ENCODE data around the gene IZUMO1.

IZUMO1 gene

GRCh38 chr19:48756686-48757085 is 10.0 kb upstream of the IZUMO1 start:
- no peak for DNase-seq

- DNase-seq, result no peak
Measured at GRCh38 chr19:48756212-48756611, 9.5 kb upstream of the IZUMO1 start.

GRCh38 chr19:48755787-48756186 is 9.1 kb upstream of the IZUMO1 start:
- no peak for DNase-seq

GRCh38 chr19:48755084-48755641 is 8.5 kb upstream of the IZUMO1 start, which contains the start of gene FGF21:
Gene FGF21 (plus strand): TSS chr19:48755524. CDS start chr19:48756237, 713 bp downstream.
- DNase-seq, result no peak

GRCh38 chr19:48752496-48753365 is 6.0 kb upstream of the IZUMO1 start, which contains the start of gene FUT1:
Gene FUT1 (minus strand): TSS chr19:48752641. CDS start chr19:48751281, 1,360 bp downstream.
- peak; percentile 92 to 93 for DNase-seq

GRCh38 chr19:48751845-48752495 is 5.3 kb upstream of the IZUMO1 start:
- peak in 1 of 2 experiments; percentile 11 for DNase-seq

- no peak for DNase-seq
Measured at GRCh38 chr19:48750771-48751504, 4.2 kb upstream of the IZUMO1 start.

GRCh38 chr19:48750351-48750750 is 3.6 kb upstream of the IZUMO1 start:
- DNase-seq, result no peak

- DNase-seq, result no peak
Measured at GRCh38 chr19:48749571-48750198, 3.0 kb upstream of the IZUMO1 start.

GRCh38 chr19:48746110-48746509 is 599 bp downstream of the IZUMO1 start:
- DNase-seq, result no peak

GRCh38 chr19:48745208-48745995 is 1.3 kb downstream of the IZUMO1 start:
- DNase-seq, result peak; percentile 22 to 36

- no peak for DNase-seq
Measured at GRCh38 chr19:48742096-48742495, 4.6 kb downstream of the IZUMO1 start.

GRCh38 chr19:48741129-48741999 is 5.3 kb downstream of the IZUMO1 start:
- no peak for DNase-seq

GRCh38 chr19:48740164-48740972 is 6.3 kb downstream of the IZUMO1 start, which contains the start of gene RASIP1:
Gene RASIP1 (minus strand): TSS chr19:48740610. CDS start chr19:48740282, 328 bp downstream.
- DNase-seq, result no peak

GRCh38 chr19:48739404-48740163 is 7.1 kb downstream of the IZUMO1 start:
- peak; percentile 40 to 77 for DNase-seq

GRCh38 chr19:48738557-48739403 is 7.9 kb downstream of the IZUMO1 start:
- peak; percentile 89 for DNase-seq

- no peak for DNase-seq
Measured at GRCh38 chr19:48737360-48737998, 9.2 kb downstream of the IZUMO1 start.
